Nephron (organoid): Measurements from ENCODE around the gene PDCD1LG2.

ENCODE experiments used
- H3K27ac Mint-ChIP-seq, 3 experiments: 2 replicates each; pipeline ENCODE4 v1.8.0; 2020; ENCODE audit warnings: mixed read lengths in 3 of 3, mild to moderate bottlenecking in 2 of 3, moderate library complexity in 1 of 3
- H3K27me3 Mint-ChIP-seq: 2 replicates; pipeline ENCODE4 v1.8.0; 2021; ENCODE audit warnings: low read depth, mild to moderate bottlenecking, moderate library complexity, mixed read lengths
- H3K36me3 Mint-ChIP-seq: 2 replicates; pipeline ENCODE4 v1.8.0; 2020; ENCODE audit warnings: low read depth, mixed read lengths
- H3K4me1 Mint-ChIP-seq: 2 replicates; pipeline ENCODE4 v1.8.0; 2020; ENCODE audit warnings: mixed read lengths
- H3K4me3 Mint-ChIP-seq, 3 experiments: 2 replicates each; pipeline ENCODE4 v1.8.0; 2020; ENCODE audit warnings: mild to moderate bottlenecking in 3 of 3, mixed read lengths in 3 of 3, moderate library complexity in 2 of 3
- H3K9me3 Mint-ChIP-seq: 2 replicates; pipeline ENCODE4 v1.8.0; 2020; ENCODE audit warnings: mixed read lengths
- TF ChIP-seq, protein P1 (sequence below), 3 experiments: fragments of 200-600 bp; sonication (generic); IDR thresholded peaks; one replicate each; pipeline ENCODE4 v1.5.0; 2021; ENCODE audit warnings: antibody characterized with exemption in 3 of 3; ENCODE audit not compliant: unreplicated experiment in 3 of 3

PDCD1LG2 gene

DNA sequence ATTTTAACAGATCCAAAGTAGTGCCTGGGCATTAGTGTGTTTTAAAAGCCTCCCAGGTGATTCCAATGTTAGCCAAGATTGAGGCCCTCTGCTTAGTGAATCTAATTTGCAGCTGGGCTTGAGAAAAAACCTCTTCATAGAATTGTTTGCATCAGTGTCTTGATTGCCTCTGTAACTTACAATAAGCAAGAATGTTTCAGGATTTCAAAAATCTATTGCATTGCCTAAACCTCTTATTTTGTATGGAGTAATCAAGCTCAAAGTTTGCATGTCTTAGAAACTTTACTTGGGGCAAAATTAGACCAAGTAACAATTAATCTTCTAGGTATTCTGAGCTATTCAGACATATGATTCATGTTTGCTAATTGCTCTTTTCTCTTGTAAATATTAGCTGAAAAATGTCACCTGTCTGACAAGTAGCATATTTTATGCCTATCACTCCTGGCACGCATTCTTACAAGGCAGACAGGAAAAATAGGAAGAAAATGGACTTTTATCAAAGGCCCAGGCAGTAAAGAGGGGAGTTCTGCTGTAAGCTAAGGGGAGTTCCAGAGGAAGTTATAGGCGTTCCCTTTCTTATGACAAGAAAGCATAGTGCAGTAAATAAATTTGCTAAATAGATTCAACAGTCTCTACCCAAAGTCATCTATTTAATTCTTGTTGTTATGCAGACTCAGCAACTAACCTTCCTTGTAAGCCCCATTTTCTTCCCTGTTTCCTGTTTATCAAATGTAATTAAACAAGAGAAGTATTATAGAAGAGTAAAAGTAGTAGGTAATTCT is 21.0 kb downstream of the PDCD1LG2 start:
- Mint-ChIP-seq H3K27me3 (no peaks in the 10 kb centered on the region), H3K4me3 (no peak overlapping the region), H3K36me3 (no peaks in the 10 kb centered on the region), H3K4me1 (peaks cover 28% of the 10 kb centered on the region), H3K27ac (peak overlapping the region; percentile 3 to 64 (median 61)), H3K9me3 (no peaks in the 10 kb centered on the region)
- TF ChIP-seq, protein P1, sequence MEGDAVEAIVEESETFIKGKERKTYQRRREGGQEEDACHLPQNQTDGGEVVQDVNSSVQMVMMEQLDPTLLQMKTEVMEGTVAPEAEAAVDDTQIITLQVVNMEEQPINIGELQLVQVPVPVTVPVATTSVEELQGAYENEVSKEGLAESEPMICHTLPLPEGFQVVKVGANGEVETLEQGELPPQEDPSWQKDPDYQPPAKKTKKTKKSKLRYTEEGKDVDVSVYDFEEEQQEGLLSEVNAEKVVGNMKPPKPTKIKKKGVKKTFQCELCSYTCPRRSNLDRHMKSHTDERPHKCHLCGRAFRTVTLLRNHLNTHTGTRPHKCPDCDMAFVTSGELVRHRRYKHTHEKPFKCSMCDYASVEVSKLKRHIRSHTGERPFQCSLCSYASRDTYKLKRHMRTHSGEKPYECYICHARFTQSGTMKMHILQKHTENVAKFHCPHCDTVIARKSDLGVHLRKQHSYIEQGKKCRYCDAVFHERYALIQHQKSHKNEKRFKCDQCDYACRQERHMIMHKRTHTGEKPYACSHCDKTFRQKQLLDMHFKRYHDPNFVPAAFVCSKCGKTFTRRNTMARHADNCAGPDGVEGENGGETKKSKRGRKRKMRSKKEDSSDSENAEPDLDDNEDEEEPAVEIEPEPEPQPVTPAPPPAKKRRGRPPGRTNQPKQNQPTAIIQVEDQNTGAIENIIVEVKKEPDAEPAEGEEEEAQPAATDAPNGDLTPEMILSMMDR (IDR thresholded peaks at IDR 0.05; ENCODE audit: unreplicated experiment in 3 of 3) = no peak

DNA sequence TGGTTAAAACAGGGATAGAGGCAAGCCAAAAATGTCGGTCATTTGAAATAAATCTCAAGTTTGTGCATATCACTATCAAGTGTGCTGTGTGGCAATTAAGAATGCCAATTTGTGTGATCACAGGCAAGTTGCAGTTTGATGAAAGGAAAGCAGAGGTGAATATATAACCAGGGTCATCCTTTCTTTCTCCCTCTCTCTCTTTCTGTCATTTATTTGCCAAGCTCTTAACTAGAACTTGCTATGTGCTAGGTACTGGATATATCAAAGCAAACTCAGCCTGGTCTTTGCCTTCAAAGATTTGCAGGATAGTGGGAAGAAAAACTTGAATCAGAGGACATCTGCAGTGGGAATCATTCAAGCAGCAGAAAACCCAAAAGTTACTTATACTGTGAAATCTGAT is 22.0 kb downstream of the PDCD1LG2 start:
- Mint-ChIP-seq H3K27ac (peak overlapping the region; percentile 3 to 64 (median 32)), H3K36me3 (no peaks in the 10 kb centered on the region), H3K27me3 (no peaks in the 10 kb centered on the region), H3K4me1 (peaks cover 28% of the 10 kb centered on the region), H3K4me3 (no peak overlapping the region), H3K9me3 (no peaks in the 10 kb centered on the region)
- TF ChIP-seq, protein P1 (IDR thresholded peaks at IDR 0.05; ENCODE audit: unreplicated experiment in 3 of 3) = no peak

DNA sequence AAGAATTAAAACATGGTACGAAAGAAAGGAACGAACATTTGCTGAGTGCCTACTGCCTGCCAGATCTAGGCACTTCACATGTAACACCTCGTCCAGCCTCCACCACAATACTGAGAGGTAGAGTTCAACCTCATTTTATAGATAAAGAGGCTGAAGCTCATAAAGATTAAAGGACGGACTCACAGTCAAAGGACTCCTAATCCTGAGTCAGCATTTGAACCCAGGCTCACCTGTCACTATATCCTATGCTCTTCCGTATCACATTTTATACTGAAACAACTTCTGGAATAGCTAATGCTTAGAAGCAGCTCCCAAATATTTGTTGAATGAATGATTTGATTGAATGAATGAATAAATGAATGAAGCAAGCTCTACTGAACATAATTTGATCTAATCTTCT is 22.5 kb downstream of the PDCD1LG2 start:
- H3K27me3 Mint-ChIP-seq = no peaks in the 10 kb centered on the region

DNA sequence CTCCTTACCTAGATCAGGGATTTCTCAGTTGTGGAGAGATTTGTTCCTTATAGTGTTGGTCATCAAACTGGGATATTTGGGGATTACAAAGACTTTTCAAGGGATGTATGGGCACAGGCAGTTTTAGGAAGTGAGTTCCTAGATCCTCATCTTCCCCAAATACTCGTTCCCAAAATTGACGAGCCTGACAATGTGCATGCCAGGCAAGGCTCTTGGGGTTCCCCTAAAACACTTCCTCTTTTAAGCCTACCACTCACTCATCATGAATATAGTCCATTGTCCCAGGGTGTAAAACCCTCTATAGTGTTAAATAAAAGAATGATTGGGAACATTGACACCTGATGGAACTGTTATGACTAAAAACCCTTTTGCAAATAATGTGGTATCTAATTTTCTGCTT is 26.4 kb downstream of the PDCD1LG2 start:
- Mint-ChIP-seq H3K27ac (no peak overlapping the region), H3K36me3 (no peaks in the 10 kb centered on the region), H3K4me1 (peaks cover 16% of the 10 kb centered on the region), H3K9me3 (peaks cover 2% of the 10 kb centered on the region), H3K27me3 (no peaks in the 10 kb centered on the region), H3K4me3 (no peak overlapping the region)
- TF ChIP-seq, protein P1 (IDR thresholded peaks at IDR 0.05; ENCODE audit: unreplicated experiment in 3 of 3) = no peak

More for the DNA sequence above, 22.5 kb downstream of the PDCD1LG2 start:
- Mint-ChIP-seq H3K4me3 (no peak overlapping the region), H3K36me3 (no peaks in the 10 kb centered on the region), H3K9me3 (no peaks in the 10 kb centered on the region), H3K27ac (peak overlapping the region; percentile 3 to 64 (median 32)), H3K4me1 (peaks cover 28% of the 10 kb centered on the region)
- TF ChIP-seq, protein P1 (IDR thresholded peaks at IDR 0.05; ENCODE audit: unreplicated experiment in 3 of 3) = no peak

DNA sequence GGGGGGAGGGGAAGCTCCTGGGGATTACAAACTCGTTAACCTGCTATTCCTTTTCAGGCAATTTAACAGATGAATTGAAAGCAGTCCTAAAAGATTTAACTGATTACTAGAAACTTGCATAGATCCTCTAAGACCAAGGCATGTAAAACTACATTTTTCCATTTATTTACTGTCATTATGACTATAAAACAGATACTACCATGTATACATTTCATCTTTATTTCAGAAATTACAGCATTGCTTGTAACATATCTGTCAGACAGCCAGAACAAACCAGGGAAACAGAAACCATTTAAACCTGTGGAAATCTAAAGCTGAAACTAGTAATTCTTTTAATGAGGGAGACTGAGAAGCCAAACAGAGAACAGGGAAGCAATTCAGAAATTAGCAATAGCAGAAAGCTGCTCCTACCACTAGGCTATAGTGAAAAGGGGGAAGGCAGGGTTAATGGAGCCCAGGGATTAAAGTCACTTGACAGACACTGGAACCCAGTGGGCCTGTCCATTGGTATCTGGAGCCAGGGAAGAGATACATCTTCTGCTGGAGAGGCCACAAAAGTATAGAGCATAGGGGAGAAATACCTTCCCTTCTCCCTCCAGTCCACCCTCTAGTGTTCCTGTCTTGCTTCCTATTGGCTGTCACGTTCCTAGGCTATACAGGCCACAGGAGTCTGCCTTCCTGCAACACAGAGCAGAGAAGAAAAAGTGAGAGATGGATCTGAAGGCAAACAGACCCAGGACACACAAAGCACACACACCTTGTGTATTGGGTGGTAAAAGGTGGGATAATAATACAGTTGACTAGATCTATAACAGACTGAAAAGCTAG is 33.8 kb downstream of the PDCD1LG2 start:
- H3K36me3 Mint-ChIP-seq = no peaks in the 10 kb centered on the region
- TF ChIP-seq, protein P1 (IDR thresholded peaks at IDR 0.05; ENCODE audit: unreplicated experiment in 3 of 3) = no peak
- H3K27ac Mint-ChIP-seq = no peak overlapping the region
- no peaks in the 10 kb centered on the region for H3K27me3 Mint-ChIP-seq
- no peaks in the 10 kb centered on the region for H3K4me1 Mint-ChIP-seq
- H3K4me3 Mint-ChIP-seq = no peak overlapping the region
- peaks cover 2% of the 10 kb centered on the region for H3K9me3 Mint-ChIP-seq
